H1 (cell line): Measurements from ENCODE around the gene MYBPC2. TPM values are rescaled to one million over a fixed set of nuclear protein-coding genes. Genes with fewer than 3 reads are reported as not detected.
A peak's percentile ranks its signal among the peaks of the same experiment; 100 is the strongest.

Experiments used
- CTCF ChIA-PET: fragments of 300-600 bp; sonication (Branson Sonifier 250); formaldehyde crosslinking; loops from one replicate; lab custom pipeline; 2021; ENCODE audit not compliant: partially characterized antibody; lab: Charles Lee
- POLR2A ChIA-PET: fragments of 300-600 bp; sonication (Branson Sonifier 250); formaldehyde crosslinking; loops from one replicate; lab custom pipeline; 2021; ENCODE audit warnings: inconsistent platforms; ENCODE audit not compliant: partially characterized antibody; lab: Charles Lee
- DNase-seq, 2 experiments: peaks; one replicate each; pipeline versions ENCODE4 v3.0.0 to v3.0.0-alpha.2; 2010 to 2022; ENCODE audit warnings: low spot score in 2 of 2, low read depth in 1 of 2, mixed read lengths in 1 of 2
- FAIRE-seq: peaks from 2 replicates; lab custom pipeline; 2011; peaks lifted over from hg19 to GRCh38; lab: Jason Lieb, UNC
- H2AFZ ChIP-seq: 2 replicates; pipeline ENCODE4 v1.8.1; 2012; ENCODE audit warnings: low read length, inconsistent platforms
- H2AK5ac ChIP-seq: 2 replicates; pipeline ENCODE4 v1.6.1; 2013; ENCODE audit warnings: low read depth, low read length
- H2BK120ac ChIP-seq: replicated peaks from 2 replicates; pipeline ENCODE3; 2013; ENCODE audit warnings: low read depth, low read length, inconsistent platforms
- H2BK12ac ChIP-seq: 2 replicates; pipeline ENCODE4 v1.6.1; 2013; ENCODE audit warnings: low read depth, low read length
- H2BK15ac ChIP-seq: 2 replicates; pipeline ENCODE4 v1.6.1; 2013; ENCODE audit warnings: low read length
- H2BK20ac ChIP-seq: 2 replicates; pipeline ENCODE4 v1.6.1; 2013; ENCODE audit warnings: low read length
- H2BK5ac ChIP-seq: 2 replicates; pipeline ENCODE4 v1.6.1; 2013; ENCODE audit warnings: low read depth, low read length
- H3K14ac ChIP-seq: 2 replicates; pipeline ENCODE4 v1.6.1; 2013; ENCODE audit warnings: inconsistent platforms; ENCODE audit not compliant: insufficient read length
- H3K18ac ChIP-seq: 2 replicates; pipeline ENCODE4 v1.6.1; 2013; ENCODE audit warnings: low read length; ENCODE audit errors: extremely low read depth
- H3K23ac ChIP-seq: 2 replicates; pipeline ENCODE4 v1.6.1; 2013; ENCODE audit warnings: inconsistent platforms; ENCODE audit not compliant: insufficient read length
- H3K23me2 ChIP-seq: 2 replicates; pipeline ENCODE4 v1.6.1; 2013; ENCODE audit warnings: low read depth, low read length
- H3K27ac ChIP-seq: 2 replicates; pipeline ENCODE4 v1.6.1; 2011; ENCODE audit warnings: low read depth, low read length, inconsistent platforms
- H3K27me3 ChIP-seq, 4 experiments: replicated peaks in 1 of 4; 1 replicate in 1 of 4; 2 replicates in 3 of 4; pipeline versions ENCODE4 v1.6.1 to v1.8.1; 2011 to 2013; ENCODE audit warnings: low read length in 3 of 4, mild to moderate bottlenecking in 3 of 4, inconsistent platforms in 2 of 4, mixed read lengths in 2 of 4, moderate library complexity in 1 of 4; ENCODE audit not compliant: control insufficient read depth in 3 of 4, insufficient read depth in 3 of 4; ENCODE audit errors: extremely low read depth in 1 of 4
- H3K36me3 ChIP-seq, 4 experiments: 2 replicates each; pipeline versions ENCODE4 v1.6.1 to v1.8.1; 2011 to 2013; ENCODE audit warnings: mild to moderate bottlenecking in 4 of 4, low read length in 3 of 4, moderate library complexity in 2 of 4, control low read depth in 1 of 4, inconsistent platforms in 1 of 4; ENCODE audit not compliant: insufficient read depth in 4 of 4, control insufficient read depth in 2 of 4
- H3K4ac ChIP-seq: replicated peaks from 2 replicates; pipeline ENCODE3; 2013; ENCODE audit warnings: low read length, low read depth, mixed read lengths, inconsistent platforms; ENCODE audit not compliant: insufficient read length
- H3K4me1 ChIP-seq, 4 experiments: replicated peaks in 1 of 4; 1 replicate in 1 of 4; 2 replicates in 3 of 4; pipeline versions ENCODE4 v1.6.1 to v1.8.1; 2011 to 2013; ENCODE audit warnings: low read length in 3 of 4, inconsistent platforms in 2 of 4, mixed read lengths in 1 of 4; ENCODE audit not compliant: insufficient read depth in 4 of 4, control insufficient read depth in 3 of 4
- H3K4me2 ChIP-seq, 2 experiments: 2 replicates each; pipeline versions ENCODE4 v1.6.1 to v1.8.1; 2011 to 2013; ENCODE audit warnings: low read depth in 2 of 2, low read length in 2 of 2, control low read depth in 1 of 2, inconsistent platforms in 1 of 2, mild to moderate bottlenecking in 1 of 2; ENCODE audit not compliant: insufficient read depth in 1 of 2
- H3K4me3 ChIP-seq, 4 experiments: fragments of 200-600, 300-600 bp in 1 of 4; sonication (generic), shearing (Covaris generic), sonication (Bioruptor Twin) in 1 of 4; 2 replicates each; pipeline versions ENCODE4 v1.5.1 to v1.8.1; 2011 to 2016; ENCODE audit warnings: low read length in 4 of 4, low read depth in 3 of 4, control low read depth in 2 of 4, inconsistent platforms in 2 of 4, mild to moderate bottlenecking in 2 of 4, mixed read lengths in 1 of 4, moderate library complexity in 1 of 4; ENCODE audit not compliant: insufficient read depth in 2 of 4; ENCODE audit errors: extremely low read depth in 1 of 4
- H3K56ac ChIP-seq: replicated peaks from 2 replicates; pipeline ENCODE3; 2013; ENCODE audit warnings: low read depth, mild to moderate bottlenecking, mixed read lengths, low read length, inconsistent platforms; ENCODE audit not compliant: insufficient read length
- H3K79me1 ChIP-seq: 2 replicates; pipeline ENCODE4 v1.6.1; 2013; ENCODE audit warnings: low read depth, low read length, control low read depth
- H3K79me2 ChIP-seq, 2 experiments: 2 replicates each; pipeline versions ENCODE4 v1.6.1 to v1.8.1; 2012 to 2013; ENCODE audit warnings: low read length in 2 of 2, mild to moderate bottlenecking in 2 of 2, inconsistent platforms in 1 of 2; ENCODE audit not compliant: insufficient read depth in 2 of 2, control insufficient read depth in 1 of 2
- H3K9ac ChIP-seq, 4 experiments: replicated peaks in 1 of 4; 1 replicate in 1 of 4; 2 replicates in 3 of 4; pipeline versions ENCODE4 v1.6.1 to v1.8.1; 2011 to 2013; ENCODE audit warnings: low read depth in 3 of 4, low read length in 3 of 4, control low read depth in 2 of 4, mild to moderate bottlenecking in 2 of 4, moderate library complexity in 2 of 4, inconsistent platforms in 1 of 4; ENCODE audit errors: extremely low read depth in 1 of 4
- H3K9me3 ChIP-seq, 2 experiments: 2 replicates each; pipeline versions ENCODE4 v1.6.1 to v1.8.1; 2012 to 2013; ENCODE audit warnings: mild to moderate bottlenecking in 2 of 2, moderate library complexity in 2 of 2, control low read depth in 1 of 2, inconsistent platforms in 1 of 2, low read depth in 1 of 2, low read length in 1 of 2, mixed read lengths in 1 of 2; ENCODE audit not compliant: insufficient read depth in 2 of 2
- H4K20me1 ChIP-seq, 2 experiments: replicated peaks in 1 of 2; 2 replicates each; pipeline versions ENCODE3 to v1.8.1; 2011 to 2013; ENCODE audit warnings: inconsistent platforms in 2 of 2, low read length in 2 of 2, mild to moderate bottlenecking in 1 of 2; ENCODE audit not compliant: insufficient read depth in 2 of 2, control insufficient read depth in 1 of 2
- H4K5ac ChIP-seq: 2 replicates; pipeline ENCODE4 v1.6.1; 2013; ENCODE audit warnings: low read length, low read depth, mixed read lengths, inconsistent platforms; ENCODE audit not compliant: insufficient read length
- H4K8ac ChIP-seq: 2 replicates; pipeline ENCODE4 v1.8.0; 2013; ENCODE audit warnings: mild to moderate bottlenecking, moderate library complexity, low read length, inconsistent platforms; ENCODE audit not compliant: insufficient read depth; ENCODE audit errors: extremely low read depth
- H4K91ac ChIP-seq: replicated peaks from 2 replicates; pipeline ENCODE3; 2013; ENCODE audit warnings: low read length, mixed read lengths, inconsistent platforms; ENCODE audit not compliant: insufficient read length
- BRCA1 ChIP-seq: IDR thresholded peaks from 2 replicates; pipeline ENCODE4 v1.6.1; 2012; ENCODE audit warnings: low read depth, low read length, improper control_type of control experiment
- CBX5 ChIP-seq: fragments of 300-800, 300-1000 bp; sonication (generic); IDR thresholded peaks from 2 replicates; pipeline ENCODE4 v1.7.1; 2016; ENCODE audit warnings: antibody characterized with exemption, low read length, low read depth
- CTBP2 ChIP-seq: IDR thresholded peaks from 2 replicates; pipeline ENCODE4 v1.7.0; 2011; ENCODE audit warnings: borderline replicate concordance, mild to moderate bottlenecking, moderate library complexity, mixed read lengths, low read length; ENCODE audit not compliant: insufficient read depth, insufficient read length
- EGR1 ChIP-seq: IDR thresholded peaks from 2 replicates; pipeline ENCODE4 v1.6.1; 2011; ENCODE audit warnings: low read depth, low read length, borderline replicate concordance
- POU5F1 ChIP-seq: IDR thresholded peaks from 2 replicates; pipeline ENCODE4 v1.6.1; 2011; ENCODE audit warnings: low read depth, mild to moderate bottlenecking, low read length, moderate library complexity
- RAD21 ChIP-seq, 2 experiments: IDR thresholded peaks in 1 of 2; conservative IDR thresholded peaks in 1 of 2; 2 replicates each; pipeline ENCODE4 v1.6.1; 2011; ENCODE audit warnings: low read depth in 2 of 2, low read length in 2 of 2, improper control_type of control experiment in 1 of 2, inconsistent platforms in 1 of 2, mild to moderate bottlenecking in 1 of 2, moderate library complexity in 1 of 2
- RXRA ChIP-seq: IDR thresholded peaks from 2 replicates; pipeline ENCODE4 v1.6.1; 2011; ENCODE audit warnings: low read depth, mild to moderate bottlenecking, low read length, moderate library complexity; ENCODE audit not compliant: insufficient read depth
- SIN3A ChIP-seq, 2 experiments: IDR thresholded peaks in 1 of 2; conservative IDR thresholded peaks in 1 of 2; 2 replicates each; pipeline ENCODE4 v1.6.1; 2011 to 2012; ENCODE audit warnings: low read length in 2 of 2, improper control_type of control experiment in 1 of 2, low read depth in 1 of 2, mild to moderate bottlenecking in 1 of 2
- SRF ChIP-seq: IDR thresholded peaks from 2 replicates; pipeline ENCODE4 v1.6.1; 2011; ENCODE audit warnings: mild to moderate bottlenecking, low read depth, low read length, moderate library complexity
- WGBS, 2 experiments: shearing (Covaris generic) in 1 of 2; methylation state at CpG; one replicate each; pipeline versions ENCODE4 v1.1.6 to v1.1.7; 2013 to 2015; ENCODE audit warnings: low lambda C conversion rate in 2 of 2, mixed read lengths in 2 of 2, inconsistent platforms in 1 of 2, low coverage in 1 of 2, missing lambda C conversion rate in 1 of 2; ENCODE audit not compliant: insufficient replicate concordance in 2 of 2, insufficient coverage in 1 of 2, insufficient read length in 1 of 2; ENCODE audit errors: extremely low coverage in 1 of 2, missing lambda C conversion rate in 1 of 2; 5-methylcytosine and 5-hydroxymethylcytosine counted together
- polyA plus RNA-seq, 7 experiments: library from polyadenylated mRNA; depleted of rRNA in 3 of 7; stranded (reverse) in 5 of 7; unstranded in 2 of 7; fragments of >200 nt in 5 of 7; fragments of 200-250 nt in 2 of 7; gene quantifications; 1 replicate in 5 of 7; 2 replicates in 1 of 7; 4 replicates in 1 of 7; pipeline versions ENCODE4 v1.2.1 to v1.2.3, GENCODE V29; 2011 to 2013; ENCODE audit warnings: missing spikeins in 2 of 7, mixed read lengths in 2 of 7
- total RNA-seq: library from RNA; stranded (reverse); fragmentation: NEBNext Ultra II Directional; extraction: Animal tissue kit (Norgen Biotek cat#: 25700); gene quantifications from 2 replicates; pipeline ENCODE4 v1.2.1, GENCODE V29; 2021
- TF ChIP-seq, protein P1 (sequence below): IDR thresholded peaks from 2 replicates; pipeline ENCODE4 v1.6.1; 2011; ENCODE audit warnings: low read depth, mild to moderate bottlenecking, low read length; ENCODE audit not compliant: insufficient read depth

The MYBPC2 gene
- total and polyA plus RNA-seq, 2 of the 8 experiments (the other 6 are each of a cell fraction or from before 2014, with no cell fraction given) = 1.8 to 3.1 TPM

DNA sequence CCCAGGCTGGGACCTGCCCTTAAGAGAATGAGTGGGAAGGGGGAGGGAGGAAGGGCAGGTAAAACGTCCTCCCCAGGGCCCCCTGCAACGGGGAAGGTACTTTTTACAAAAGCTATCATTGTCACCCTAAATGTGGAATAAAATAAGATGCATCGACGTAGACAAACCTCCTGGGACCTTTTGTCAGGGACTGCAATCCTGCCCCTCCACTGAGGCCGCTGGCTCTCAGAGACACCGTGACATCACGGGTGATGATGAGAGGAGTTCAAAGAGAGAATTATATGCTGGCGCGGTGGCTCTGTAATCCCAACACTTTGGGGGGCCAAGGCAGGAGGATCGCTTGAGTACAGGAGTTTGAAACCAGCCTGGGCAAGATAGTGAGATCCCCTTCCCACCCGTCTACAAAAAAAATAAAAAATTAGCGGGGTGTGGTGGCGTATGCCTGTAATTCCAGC lies 1.8 kb upstream of the MYBPC2 start:
- WGBS, 2 experiments = 63% methylated on average over 13 of the region's 13 CpGs; no CpG with 5 or more reads in 1 of the 2 experiments
- no peaks in the 10 kb centered on the region for H3K9me3 ChIP-seq
- CTCF ChIA-PET = interaction anchor here (0.6 to 1.9 kb wide), 5 partner anchors 10 to 56 kb away, joined by 3 to 6 read pairs (median 3); no protein-coding TSS in a partner anchor
- peak overlapping the region; percentile 72; the same call in 1 of the 2 replicates for H2BK20ac ChIP-seq
- TF ChIP-seq SRF (no peak), BRCA1 (no peak), CTBP2 (no peak), RXRA (no peak), CBX5 (no peak), EGR1 (no peak), SIN3A (conservative IDR thresholded peaks at IDR 0.05 in 1 of 2, IDR thresholded peaks at IDR 0.05 in 1 of 2; ENCODE audit: low read depth in 1 of 2, low read length in 2 of 2) (no peak), RAD21 (IDR thresholded peaks at IDR 0.05 in 1 of 2, conservative IDR thresholded peaks at IDR 0.05 in 1 of 2; ENCODE audit: low read depth in 2 of 2, low read length in 2 of 2) (no peak), POU5F1 (no peak)
- TF ChIP-seq, protein P1, sequence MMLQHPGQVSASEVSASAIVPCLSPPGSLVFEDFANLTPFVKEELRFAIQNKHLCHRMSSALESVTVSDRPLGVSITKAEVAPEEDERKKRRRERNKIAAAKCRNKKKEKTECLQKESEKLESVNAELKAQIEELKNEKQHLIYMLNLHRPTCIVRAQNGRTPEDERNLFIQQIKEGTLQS = no peak
- TF ChIP-seq, all 59 proteins: peak for 0
- no peak overlapping the region for H3K56ac ChIP-seq
- no peak overlapping the region for H2BK120ac ChIP-seq
- no peaks in the 10 kb centered on the region for H3K79me2 ChIP-seq
- H2BK15ac ChIP-seq = 0 out of 2 replicates have a peak overlapping the region, but pooled peaks have one; percentile 61
- H2AFZ ChIP-seq = no peak overlapping the region; the same call in 1 of the 2 replicates
- H3K4me3 ChIP-seq = peak overlapping the region; percentile 43 to 74 (median 59); a peak in 6 of 8 replicates
- no peaks in the 10 kb centered on the region for H4K20me1 ChIP-seq
- H2AK5ac ChIP-seq = peak overlapping the region; percentile 72; the same call in 1 of the 2 replicates
- peak overlapping the region; percentile 67; the same call in 1 of the 2 replicates for H2BK5ac ChIP-seq
- POLR2A ChIA-PET = interaction anchor here (0.6 to 2.4 kb wide), 7 partner anchors 9 to 588 kb away, joined by 3 to 16 read pairs (median 4); partner anchors contain the start of genes POLD1 and SPIB
- no peak overlapping the region for H3K27ac ChIP-seq
- 0 out of 2 replicates have a peak overlapping the region, but pooled peaks have one; percentile 6 for H4K8ac ChIP-seq
- H3K23me2 ChIP-seq = peaks cover 3% of the 10 kb centered on the region; the same call in 1 of the 2 replicates
- no peak overlapping the region for H3K14ac ChIP-seq
- peak overlapping the region; percentile 92 for H2BK12ac ChIP-seq
- no peak overlapping the region for H3K4ac ChIP-seq
- peaks cover 2 to 18% (median 13%) of the 10 kb centered on the region in 4 experiments for H3K4me1 ChIP-seq
- peaks cover 0 to 19% (median 8%) of the 10 kb centered on the region in 4 experiments; a peak in 4 of 7 replicates for H3K27me3 ChIP-seq
- H3K18ac ChIP-seq = peak overlapping the region; percentile 24
- no peak overlapping the region for H4K91ac ChIP-seq
- H3K23ac ChIP-seq = no peak overlapping the region
- no peak overlapping the region for H4K5ac ChIP-seq
- peak overlapping the region in 1 of 4 experiments; percentile 53; a peak in 1 of 7 replicates for H3K9ac ChIP-seq
- DNase-seq (no peak), FAIRE-seq (no peak)
- H3K4me2 ChIP-seq = peak overlapping the region; percentile 70 to 83
- no peaks in the 10 kb centered on the region for H3K79me1 ChIP-seq
- no peaks in the 10 kb centered on the region for H3K36me3 ChIP-seq
